ENCODE results near the gene SUGP1. TPM values are rescaled to one million over a fixed set of nuclear protein-coding genes. Genes with fewer than 3 reads are reported as not detected.

The SUGP1 gene
- polyA plus RNA-seq, 1 donor from 2014 or later = 82.0 TPM

GRCh38 chr19:19226204-19226603 is 94.1 kb downstream of the SUGP1 start:
- Histone ChIP-seq H3K36me3 (ENCODE audit: insufficient read depth, low read length) (peaks cover 6% of the 10 kb centered on the region), H3K4me3 (ENCODE audit: low read length) (no peak overlapping the region), H2AFZ (ENCODE audit: low read depth, low read length) (no peak overlapping the region), H3K27ac (ENCODE audit: low read length) (no peak overlapping the region), H3F3A (ENCODE audit: insufficient read depth, low read length, poor library complexity, severe bottlenecking) (no peaks in the 10 kb centered on the region), H3K9me2 (ENCODE audit: insufficient read depth, low read length) (no peaks in the 10 kb centered on the region), H3K9me3 (ENCODE audit: low read length) (no peaks in the 10 kb centered on the region), H3K4me2 (ENCODE audit: low read length) (no peak overlapping the region), H4K20me1 (ENCODE audit: insufficient read depth) (no peaks in the 10 kb centered on the region), H3K9ac (ENCODE audit: low read length) (no peak overlapping the region), H3K79me2 (replicated peaks; ENCODE audit: insufficient read depth, low read length) (no peaks in the 10 kb centered on the region), H3K27me3 (ENCODE audit: insufficient read depth, low read depth, low read length) (no peaks in the 10 kb centered on the region)
- TF ChIP-seq RAD21 (conservative IDR thresholded peaks at IDR 0.05) = no peak
- TF ChIP-seq POLR2AphosphoS5 (IDR thresholded peaks at IDR 0.05) = no peak
- TF ChIP-seq TAF1 (IDR thresholded peaks at IDR 0.05; ENCODE audit: low read depth) = no peak
- TF ChIP-seq SMC3 (conservative IDR thresholded peaks at IDR 0.05; ENCODE audit: poor library complexity) = no peak
- no peak for TF ChIP-seq CTCF (IDR thresholded peaks at IDR 0.05; ENCODE audit: poor library complexity, severe bottlenecking)
- TF ChIP-seq EZH2 (IDR thresholded peaks at IDR 0.05; ENCODE audit: borderline replicate concordance, insufficient read depth, low read length, poor library complexity, severe bottlenecking) = no peak

Small RNAs within 50 kb of the gene (small RNA-seq; reads per million reads assigned to genes)
- gene RNU6-1028P = 0 reads per million in 3 experiments

Other genes with a start within 250 kb of the SUGP1 start
- 19.5 and 22.4 TPM in 2 replicates for gene TMEM161A, start 182.0 kb downstream of the SUGP1 start, polyA plus RNA-seq
- gene MEF2B, start 150.2 kb downstream of the SUGP1 start, polyA plus RNA-seq = 0.22 TPM in 1 of 2 replicates, not detected in the other
- gene BORCS8, start 128.4 kb downstream of the SUGP1 start, polyA plus RNA-seq = 58.8 and 75.6 TPM in 2 replicates
- gene RFXANK, start 128.3 kb downstream of the SUGP1 start, polyA plus RNA-seq = 40.0 and 42.8 TPM in 2 replicates
- 15.1 and 21.6 TPM in 2 replicates for gene NR2C2AP, start 117.1 kb downstream of the SUGP1 start, polyA plus RNA-seq
- 52.1 and 59.5 TPM in 2 replicates for gene NCAN, start 108.6 kb downstream of the SUGP1 start, polyA plus RNA-seq
- gene TM6SF2, start 47.2 kb downstream of the SUGP1 start, polyA plus RNA-seq = not detected in 2 replicates
- gene MAU2, start 320 bp upstream of the SUGP1 start, polyA plus RNA-seq = 47.2 and 48.3 TPM in 2 replicates
- gene GATAD2A, start 85.2 kb upstream of the SUGP1 start, polyA plus RNA-seq = 13.9 and 18.1 TPM in 2 replicates
- gene TSSK6, start 195.0 kb upstream of the SUGP1 start, polyA plus RNA-seq = 4.5 and 5.3 TPM in 2 replicates
- 266 and 308 TPM in 2 replicates for gene NDUFA13, start 195.7 kb upstream of the SUGP1 start, polyA plus RNA-seq
- 26.9 and 28.1 TPM in 2 replicates for gene YJEFN3, start 208.4 kb upstream of the SUGP1 start, polyA plus RNA-seq
- 0.60 and 0.84 TPM in 2 replicates for gene CILP2, start 217.8 kb upstream of the SUGP1 start, polyA plus RNA-seq

Measured in neural cell (in vitro differentiated cells).